SK-N-MC (cell line): ENCODE results near the gene TMEM213.
"Not testable (repeated sequence)": the region's sequence is repeated elsewhere in the genome, so short reads cannot be mapped to it uniquely, and the experiment has no call there.

Experiments used
- DNase-seq: peaks from one replicate; pipeline ENCODE4 v3.0.0-alpha.2; 2011; ENCODE audit warnings: low read depth, low spot score
- H3K27ac ChIP-seq: fragments of 200-600 bp; sonication (generic); 2 replicates; pipeline ENCODE4 v1.5.1; 2016; ENCODE audit warnings: mixed run types
- H3K36me3 ChIP-seq: fragments of 200-600 bp; sonication (generic); 2 replicates; pipeline ENCODE4 v1.6.1; 2017; ENCODE audit warnings: antibody characterized with exemption, low read length, mixed read lengths; ENCODE audit not compliant: insufficient read depth
- H3K4me3 ChIP-seq: fragments of 200-600 bp; sonication (generic); 2 replicates; pipeline ENCODE4 v1.5.1; 2016
- H3K9ac ChIP-seq: fragments of 200-600 bp; sonication (generic); 2 replicates; pipeline ENCODE4 v1.8.0; 2017; ENCODE audit warnings: mixed run types, mixed read lengths; ENCODE audit not compliant: insufficient read length
- H3K9me3 ChIP-seq: fragments of 200-600 bp; sonication (generic); 2 replicates; pipeline ENCODE4 v1.6.1; 2017; ENCODE audit warnings: low read depth, mild to moderate bottlenecking, antibody characterized with exemption, low read length, moderate library complexity, mixed read lengths
- EZH2 ChIP-seq: fragments of 200-600 bp; sonication (generic); IDR thresholded peaks from one replicate; pipeline ENCODE4 v1.6.1; 2017; ENCODE audit warnings: antibody characterized with exemption
- FOXP2 ChIP-seq: optimal IDR thresholded peaks from 2 replicates; pipeline ENCODE3; 2011; ENCODE audit warnings: mild to moderate bottlenecking, moderate library complexity; ENCODE audit not compliant: insufficient read depth; ENCODE audit errors: extremely low read length, control extremely low read depth
- POLR2AphosphoS5 ChIP-seq: IDR thresholded peaks from 2 replicates; pipeline ENCODE4 v1.6.1; 2012; ENCODE audit warnings: mild to moderate bottlenecking, low read depth, low read length, borderline replicate concordance

TMEM213 gene

DNA sequence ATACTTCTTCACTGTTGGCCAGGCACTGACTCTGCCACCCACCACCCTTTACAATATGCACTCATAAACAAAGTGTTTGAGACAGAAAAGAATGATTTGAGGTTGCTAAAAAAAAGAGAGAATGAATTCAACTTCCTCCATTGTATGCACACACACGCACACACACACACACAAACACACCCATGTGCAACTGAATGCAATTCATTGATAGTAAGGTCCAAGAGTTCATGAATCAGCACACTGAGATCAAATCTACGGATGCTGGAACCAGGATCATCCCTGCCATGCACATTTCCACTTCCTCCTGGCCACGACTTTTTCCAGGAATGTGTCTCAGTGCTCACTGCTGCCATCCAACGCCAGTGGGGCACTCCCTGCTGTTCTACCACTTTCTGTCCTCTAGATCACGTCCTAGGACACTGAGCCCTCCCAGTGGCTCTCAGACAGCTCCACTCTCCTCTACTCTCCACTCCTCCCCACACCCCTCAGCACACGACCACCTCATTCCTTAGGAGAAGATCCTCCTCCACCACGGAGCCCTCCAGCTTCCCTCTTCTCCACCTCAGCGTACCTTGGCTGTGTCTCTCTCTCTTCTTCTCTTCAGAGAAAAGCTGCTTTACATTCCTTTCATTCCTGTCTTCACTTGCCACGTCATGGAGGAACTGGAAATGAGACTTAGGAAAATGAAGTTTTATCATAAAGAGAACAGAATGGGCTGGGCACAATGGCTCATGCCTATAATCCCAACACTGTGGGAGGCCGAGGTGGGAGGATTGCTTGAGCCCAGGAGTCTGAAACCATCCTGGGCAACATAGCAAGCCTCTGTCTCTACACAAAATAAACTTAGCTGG, 12.0 kb upstream of the TMEM213 start:
- Histone ChIP-seq H3K9ac (no peak overlapping the region), H3K36me3 (no peaks in the 10 kb centered on the region), H3K4me3 (no peak overlapping the region), H3K27ac (no peak overlapping the region), H3K9me3 (no peaks in the 10 kb centered on the region)
- DNase-seq, result no peak
- TF ChIP-seq FOXP2 (no peak), POLR2AphosphoS5 (no peak), EZH2 (no peak)

DNA sequence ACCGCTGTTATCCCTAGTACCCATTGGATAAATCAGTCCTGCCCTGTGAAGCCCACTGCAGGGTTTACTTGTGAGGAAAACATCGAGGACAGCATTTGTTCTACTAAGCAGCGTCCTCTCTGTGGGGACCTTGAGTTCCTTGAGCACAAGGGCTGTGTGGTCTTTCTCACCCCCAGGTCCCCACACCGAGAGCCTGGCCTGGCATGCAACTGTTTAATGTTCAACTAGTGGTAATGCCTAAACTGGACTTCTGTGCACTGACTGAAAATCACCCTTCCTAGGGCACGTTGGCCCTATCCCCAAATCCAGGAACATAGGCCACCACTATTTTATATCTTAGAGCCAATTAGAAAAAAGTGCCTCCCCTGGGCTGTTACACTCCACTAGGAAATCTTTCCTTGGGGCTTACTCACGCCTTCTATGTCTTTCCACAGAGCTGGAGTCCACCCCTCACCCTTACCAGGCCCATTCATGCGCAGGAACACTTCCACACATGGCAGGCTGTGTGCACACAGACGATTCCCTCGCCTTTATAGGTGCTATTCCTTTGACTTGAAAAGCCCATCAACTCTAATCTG, 1.7 kb upstream of the TMEM213 start:
- DNase-seq, result no peak
- no peak overlapping the region for H3K27ac ChIP-seq
- no peak overlapping the region for H3K9ac ChIP-seq
- H3K36me3 ChIP-seq, result no peaks in the 10 kb centered on the region
- no peak overlapping the region for H3K4me3 ChIP-seq
- TF ChIP-seq EZH2 (no peak), POLR2AphosphoS5 (no peak), FOXP2 (no peak)
- H3K9me3 ChIP-seq, result no peaks in the 10 kb centered on the region

DNA sequence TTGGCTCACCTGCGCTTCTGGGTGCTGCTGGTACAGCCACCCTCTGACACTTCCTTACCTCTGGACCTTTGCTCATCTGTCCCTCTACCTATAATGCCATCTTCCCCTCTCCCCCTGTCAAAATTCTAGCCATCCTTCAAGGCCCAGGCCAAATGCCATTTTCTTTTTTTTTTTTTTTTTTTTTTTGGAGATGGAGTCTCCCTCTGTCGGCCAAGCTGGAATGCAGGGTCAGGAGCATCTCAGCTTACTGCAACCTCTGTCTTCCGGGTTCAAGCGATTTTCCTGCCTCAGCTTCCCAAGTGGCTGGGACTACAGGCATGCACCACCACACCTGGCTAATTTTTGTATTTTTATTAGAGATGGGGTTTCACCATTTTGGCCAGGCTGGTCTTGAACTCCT, 748 bp upstream of the TMEM213 start:
- not testable (repeated sequence) for DNase-seq, H3K9me3 ChIP-seq, H3K27ac ChIP-seq, H3K36me3 ChIP-seq, H3K9ac ChIP-seq, H3K4me3 ChIP-seq

DNA sequence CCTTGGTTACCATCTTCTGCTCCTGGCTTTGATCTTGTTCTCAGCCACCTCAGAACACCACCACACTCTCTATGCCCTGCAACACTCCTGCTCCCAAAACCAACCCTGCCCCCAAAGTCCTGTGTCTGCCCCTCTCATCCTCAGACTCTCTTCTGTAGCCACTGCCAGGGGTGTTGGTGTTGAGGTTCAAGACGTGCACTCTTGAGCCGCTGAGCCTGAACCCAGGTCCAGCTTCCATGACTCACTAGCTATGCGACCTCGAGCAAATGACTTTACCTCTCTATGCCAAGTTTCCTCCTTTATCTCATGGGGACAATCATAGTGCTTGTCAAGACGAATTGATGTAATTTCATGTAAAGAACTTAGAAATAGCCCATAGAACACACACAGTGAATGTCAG, 1.0 kb downstream of the TMEM213 start:
- H3K9me3 ChIP-seq, result no peaks in the 10 kb centered on the region
- no peak overlapping the region for H3K27ac ChIP-seq
- H3K9ac ChIP-seq, result no peak overlapping the region
- TF ChIP-seq FOXP2 (no peak), EZH2 (no peak), POLR2AphosphoS5 (no peak)
- no peaks in the 10 kb centered on the region for H3K36me3 ChIP-seq
- no peak for DNase-seq
- H3K4me3 ChIP-seq, result no peak overlapping the region

DNA sequence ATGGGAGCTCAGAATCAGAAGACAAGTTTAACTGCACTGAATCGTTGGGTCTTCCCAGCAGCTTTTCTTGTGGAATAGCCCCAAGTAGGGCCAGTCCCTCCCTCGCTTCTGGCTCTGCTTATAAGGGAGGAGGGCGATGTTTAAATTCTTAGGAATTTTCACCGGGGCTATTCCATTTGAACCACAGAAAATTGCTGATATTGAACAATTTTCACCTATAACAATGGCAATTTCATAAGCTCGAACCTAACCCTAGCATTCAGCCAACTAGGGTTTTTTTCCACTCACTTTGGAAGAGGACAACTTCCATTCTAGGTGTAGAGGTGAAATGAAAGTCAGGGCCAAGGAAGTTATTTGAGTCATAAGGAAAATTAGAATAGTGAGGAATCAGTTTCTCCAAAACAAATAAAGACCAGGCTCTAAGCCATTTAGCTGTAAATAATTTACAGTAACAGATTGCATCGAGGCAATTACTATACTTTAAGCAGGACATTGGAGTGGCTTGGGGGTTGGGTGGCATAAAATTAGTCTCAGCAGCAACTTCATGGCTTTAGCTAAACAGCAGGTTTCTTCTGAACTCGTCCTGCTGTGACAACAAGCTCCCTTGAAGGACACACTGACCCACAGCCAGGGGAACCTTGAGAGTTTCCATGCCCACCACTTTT, 1.7 kb downstream of the TMEM213 start:
- no peaks in the 10 kb centered on the region for H3K9me3 ChIP-seq
- no peak for DNase-seq
- H3K27ac ChIP-seq, result no peak overlapping the region
- TF ChIP-seq EZH2 (no peak), POLR2AphosphoS5 (no peak), FOXP2 (no peak)
- H3K4me3 ChIP-seq, result no peak overlapping the region
- no peak overlapping the region for H3K9ac ChIP-seq
- H3K36me3 ChIP-seq, result no peaks in the 10 kb centered on the region

DNA sequence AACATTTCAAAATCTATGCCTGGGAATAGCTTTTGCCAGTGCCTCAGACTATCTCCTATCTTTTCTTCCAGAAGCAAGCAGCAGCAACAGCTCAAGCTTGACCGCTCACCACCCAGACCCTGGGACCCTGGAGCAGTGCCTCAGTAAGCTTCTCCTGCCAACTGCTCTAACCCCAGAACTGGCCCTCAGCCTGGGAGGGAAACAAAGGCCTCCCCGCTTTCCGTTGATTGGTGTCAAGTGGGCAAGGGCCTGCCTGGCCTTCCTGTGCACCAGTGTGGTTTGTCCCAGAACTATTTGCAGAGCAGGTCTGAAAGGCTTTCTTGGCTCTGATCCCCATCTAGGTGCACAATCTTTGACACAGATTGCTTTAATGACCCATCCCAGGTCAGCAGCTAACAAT, 3.5 kb downstream of the TMEM213 start:
- no peak for TF ChIP-seq POLR2AphosphoS5
- no peak for TF ChIP-seq FOXP2
- TF ChIP-seq EZH2, result no peak

DNA sequence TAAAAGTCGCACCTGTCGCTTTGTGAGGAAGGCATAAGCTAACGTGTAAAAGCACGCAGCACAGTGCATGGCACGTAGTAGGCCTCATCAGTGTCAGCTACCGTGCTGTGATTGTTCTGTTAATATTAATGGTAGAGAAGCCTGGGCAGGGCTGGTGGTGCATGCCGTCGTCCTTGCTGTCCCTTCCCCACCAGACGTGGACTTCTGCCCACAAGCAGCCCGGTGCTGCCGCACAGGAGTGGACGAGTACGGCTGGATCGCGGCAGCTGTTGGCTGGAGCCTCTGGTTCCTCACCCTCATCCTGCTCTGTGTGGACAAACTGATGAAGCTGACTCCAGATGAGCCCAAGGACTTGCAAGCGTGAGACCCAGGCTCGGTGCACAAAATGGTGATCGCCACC, 4.9 kb downstream of the TMEM213 start:
- Histone ChIP-seq H3K9ac (no peak overlapping the region), H3K4me3 (no peak overlapping the region)

More for the DNA sequence above, 3.5 kb downstream of the TMEM213 start:
- Histone ChIP-seq H3K27ac (no peak overlapping the region), H3K9ac (no peak overlapping the region), H3K36me3 (no peaks in the 10 kb centered on the region), H3K4me3 (no peak overlapping the region), H3K9me3 (no peaks in the 10 kb centered on the region)
- DNase-seq, result no peak

DNA sequence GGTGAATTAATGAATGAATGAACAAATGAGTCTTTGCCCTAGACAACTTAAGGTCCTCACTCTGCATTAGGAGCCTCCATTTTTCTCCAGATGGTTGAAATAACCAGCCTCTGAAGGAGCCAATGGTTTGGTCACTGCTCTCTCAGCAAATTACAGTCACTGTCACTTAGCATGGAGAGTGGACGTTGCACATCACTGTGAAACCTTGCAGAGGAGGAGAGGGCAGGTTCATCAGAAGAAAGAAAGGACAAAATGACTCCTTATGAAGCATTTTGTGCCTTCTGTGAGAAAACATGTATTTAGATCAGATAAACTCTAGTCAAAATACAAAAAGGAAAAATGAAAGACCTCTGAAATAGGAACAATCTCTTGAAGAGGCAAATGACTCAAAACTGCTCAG, 6.8 kb downstream of the TMEM213 start:
- no peak for TF ChIP-seq EZH2
- no peak for TF ChIP-seq POLR2AphosphoS5
- no peak for TF ChIP-seq FOXP2
- DNase-seq, result no peak
- Histone ChIP-seq H3K36me3 (no peaks in the 10 kb centered on the region), H3K4me3 (no peak overlapping the region), H3K9me3 (no peaks in the 10 kb centered on the region), H3K9ac (no peak overlapping the region), H3K27ac (no peak overlapping the region)

More for the DNA sequence above, 4.9 kb downstream of the TMEM213 start:
- Histone ChIP-seq H3K9me3 (no peaks in the 10 kb centered on the region), H3K36me3 (no peaks in the 10 kb centered on the region), H3K27ac (no peak overlapping the region)
- TF ChIP-seq EZH2, result no peak
- no peak for TF ChIP-seq POLR2AphosphoS5
- no peak for TF ChIP-seq FOXP2
- DNase-seq, result no peak
